HCT116 (cell line): ENCODE data around the gene CSRP1. TPM values are rescaled to one million over a fixed set of nuclear protein-coding genes. Genes with fewer than 3 reads are reported as not detected.

ENCODE experiments used
- ATAC-seq: fragments of 200-7000 bp; cut with Tn5 transposase; 2 replicates; pipeline ENCODE4 v1.9.1; 2020; ENCODE audit warnings: mild to moderate bottlenecking, moderate library complexity
- BruUV-seq: library from RNA; stranded (reverse); fragments of 400-500 nt; replicated peaks from 2 replicates; lab custom pipeline; 2021; lab: Mats Ljungman, UMichigan
- CTCF ChIA-PET: fragments of 300-600 bp; sonication (Branson Sonifier 250); formaldehyde crosslinking; loops from one replicate; lab custom pipeline; 2021; ENCODE audit warnings: antibody characterized with exemption; lab: Charles Lee
- POLR2A ChIA-PET: fragments of 300-600, 350-600 bp; sonication (Branson Sonifier 250); formaldehyde crosslinking; loops from one replicate; lab custom pipeline; 2021; ENCODE audit warnings: antibody characterized with exemption; lab: Charles Lee
- RAD21 ChIA-PET, 2 experiments: fragments of 300-600 bp; sonication (Branson Sonifier 250); formaldehyde crosslinking; loops; one replicate each; lab custom pipeline; 2023; ENCODE audit warnings: low total read pairs in 2 of 2; ENCODE audit not compliant: uncharacterized antibody in 2 of 2, unreplicated experiment in 2 of 2, low non-redundant PET in 1 of 2; lab: Charles Lee
- DNase-seq: peaks from one replicate; pipeline ENCODE4 v3.0.0-alpha.2; 2010; ENCODE audit warnings: low read depth, low spot score
- H2AFZ ChIP-seq: fragments of 200-600 bp; shearing (Covaris generic), sonication (generic); 2 replicates; pipeline ENCODE4 v1.6.1; 2017; ENCODE audit warnings: low read depth, mixed run types, mixed read lengths, antibody characterized with exemption, low read length; ENCODE audit not compliant: poor library complexity, severe bottlenecking
- H3K27ac ChIP-seq: 2 replicates; pipeline ENCODE4 v1.5.1; 2012; ENCODE audit warnings: low read depth, low read length
- H3K27me3 ChIP-seq: fragments of 200-600 bp; sonication (generic); 2 replicates; pipeline ENCODE4 v1.6.1; 2016; ENCODE audit warnings: mixed run types, low read length, mixed read lengths; ENCODE audit not compliant: insufficient read depth
- H3K36me3 ChIP-seq, 2 experiments: fragments of 200-500 bp in 1 of 2; fragments of 200-600 bp in 1 of 2; sonication (Bioruptor generic) in 1 of 2; sonication (generic) in 1 of 2; 2 replicates each; pipeline versions ENCODE4 v1.5.1 to v1.6.1; 2014 to 2016; ENCODE audit warnings: low read length in 2 of 2, inconsistent platforms in 1 of 2, mixed read lengths in 1 of 2, mixed run types in 1 of 2; ENCODE audit not compliant: insufficient read depth in 2 of 2, control insufficient read depth in 1 of 2
- H3K4me1 ChIP-seq, 2 experiments: fragments of 200-600 bp in 1 of 2; sonication (generic) in 1 of 2; 2 replicates each; pipeline versions ENCODE4 v1.5.1 to v1.6.1; 2012 to 2017; ENCODE audit warnings: low read length in 2 of 2, inconsistent platforms in 1 of 2, mild to moderate bottlenecking in 1 of 2, mixed read lengths in 1 of 2, mixed run types in 1 of 2, moderate library complexity in 1 of 2; ENCODE audit not compliant: insufficient read depth in 2 of 2, control insufficient read depth in 1 of 2
- H3K4me2 ChIP-seq: fragments of 200-600 bp; sonication (generic); 2 replicates; pipeline ENCODE4 v1.6.1; 2017; ENCODE audit warnings: mixed run types, low read length, mixed read lengths
- H3K4me3 ChIP-seq, 2 experiments: fragments of 200-600 bp in 1 of 2; sonication (generic) in 1 of 2; replicated peaks in 1 of 2; 2 replicates each; pipeline ENCODE4 v1.5.1; 2011 to 2016; ENCODE audit warnings: low read length in 2 of 2, control low read depth in 1 of 2, low read depth in 1 of 2, mild to moderate bottlenecking in 1 of 2, mixed read lengths in 1 of 2, mixed run types in 1 of 2
- H3K79me2 ChIP-seq: fragments of 200-600 bp; sonication (generic); 2 replicates; pipeline ENCODE4 v1.6.1; 2017; ENCODE audit warnings: mild to moderate bottlenecking, mixed run types, low read length, moderate library complexity, mixed read lengths; ENCODE audit not compliant: insufficient read depth
- H3K9ac ChIP-seq: fragments of 200-600 bp; sonication (generic); 2 replicates; pipeline ENCODE4 v1.6.1; 2016; ENCODE audit warnings: low read length, mixed read lengths
- H3K9me2 ChIP-seq: fragments of 200-600 bp; sonication (generic), shearing (Covaris generic); 2 replicates; pipeline ENCODE4 v1.6.1; 2017; ENCODE audit warnings: mixed run types, mild to moderate bottlenecking, moderate library complexity; ENCODE audit not compliant: insufficient read depth
- H3K9me3 ChIP-seq, 2 experiments: fragments of 200-500 bp in 1 of 2; fragments of 200-600 bp in 1 of 2; sonication (Bioruptor generic) in 1 of 2; sonication (generic) in 1 of 2; 2 replicates each; pipeline ENCODE4 v1.6.1; 2014 to 2017; ENCODE audit warnings: low read length in 2 of 2, mixed read lengths in 2 of 2, inconsistent platforms in 1 of 2, low read depth in 1 of 2, mild to moderate bottlenecking in 1 of 2, mixed run types in 1 of 2, moderate library complexity in 1 of 2; ENCODE audit not compliant: control insufficient read depth in 1 of 2, insufficient read depth in 1 of 2
- H4K20me1 ChIP-seq: fragments of 200-600 bp; sonication (generic), shearing (Covaris generic); 2 replicates; pipeline ENCODE4 v1.6.1; 2017; ENCODE audit warnings: mixed run types, mild to moderate bottlenecking, moderate library complexity; ENCODE audit not compliant: insufficient read depth
- EZH2phosphoT487 ChIP-seq: fragments of 200-600 bp; IDR thresholded peaks from 2 replicates; pipeline ENCODE4 v1.6.1; 2018; ENCODE audit warnings: antibody characterized with exemption, borderline replicate concordance
- FOSL1 ChIP-seq: IDR thresholded peaks from 2 replicates; pipeline ENCODE4 v1.6.1; 2012; ENCODE audit warnings: low read depth
- JUND ChIP-seq: IDR thresholded peaks from 2 replicates; pipeline ENCODE4 v1.6.1; 2012
- POLR2A ChIP-seq: IDR thresholded peaks from 2 replicates; pipeline ENCODE4 v1.7.0; 2011; ENCODE audit warnings: borderline replicate concordance; ENCODE audit not compliant: insufficient read depth, insufficient read length; ENCODE audit errors: extremely low read depth
- RAD21 ChIP-seq: IDR thresholded peaks from 2 replicates; pipeline ENCODE4 v1.6.1; 2012; ENCODE audit warnings: low read depth, mild to moderate bottlenecking
- SIN3A ChIP-seq: IDR thresholded peaks from 2 replicates; pipeline ENCODE4 v1.6.1; 2012; ENCODE audit warnings: low read depth
- SP1 ChIP-seq: IDR thresholded peaks from 2 replicates; pipeline ENCODE4 v1.6.1; 2012; ENCODE audit warnings: low read depth
- SRF ChIP-seq: IDR thresholded peaks from 2 replicates; pipeline ENCODE4 v1.6.1; 2012; ENCODE audit warnings: low read depth
- ZFX ChIP-seq: fragments of 450-650 bp; IDR thresholded peaks from 2 replicates; pipeline ENCODE4 v1.6.1; 2017
- ZNF274 ChIP-seq: fragments of 200-500 bp; sonication (Bioruptor generic); IDR thresholded peaks from 2 replicates; pipeline ENCODE4 v1.6.1; 2014; ENCODE audit warnings: mild to moderate bottlenecking, low read depth, low read length, inconsistent platforms
- intact Hi-C: fragments of 100-400 bp; cut with micrococcal nuclease; formaldehyde crosslinking; loops from 2 replicates; pipeline ENCODE4 v1.10.0; 2022
- total RNA-seq: library from RNA; stranded (reverse); gene quantifications from one replicate; pipeline ENCODE4 v1.2.1, GENCODE V29; 2021; ENCODE audit not compliant: unreplicated experiment
- TF ChIP-seq, protein P1 (sequence below): IDR thresholded peaks from 2 replicates; pipeline ENCODE4 v1.6.1; 2012
- TF ChIP-seq, protein P2 (sequence below): IDR thresholded peaks from 2 replicates; pipeline ENCODE4 v1.6.1; 2011; ENCODE audit warnings: mild to moderate bottlenecking, low read length, moderate library complexity; ENCODE audit not compliant: insufficient replicate concordance; ENCODE audit errors: extremely low read depth
- TF ChIP-seq, protein P3 (sequence below), 3 experiments: fragments of 200-600 bp in 1 of 3; sonication (generic) in 1 of 3; IDR thresholded peaks in 2 of 3; conservative IDR thresholded peaks in 1 of 3; 2 replicates each; pipeline ENCODE4 v1.5.1; 2012 to 2017; ENCODE audit warnings: low read depth in 2 of 3, low read length in 2 of 3, antibody characterized with exemption in 1 of 3, borderline replicate concordance in 1 of 3, control low read depth in 1 of 3, mild to moderate bottlenecking in 1 of 3, mixed read lengths in 1 of 3, mixed run types in 1 of 3, moderate library complexity in 1 of 3; ENCODE audit not compliant: insufficient read depth in 1 of 3

Gene CSRP1
- total RNA-seq, 1 experiment from 2014 or later, result 51.7 TPM

DNA sequence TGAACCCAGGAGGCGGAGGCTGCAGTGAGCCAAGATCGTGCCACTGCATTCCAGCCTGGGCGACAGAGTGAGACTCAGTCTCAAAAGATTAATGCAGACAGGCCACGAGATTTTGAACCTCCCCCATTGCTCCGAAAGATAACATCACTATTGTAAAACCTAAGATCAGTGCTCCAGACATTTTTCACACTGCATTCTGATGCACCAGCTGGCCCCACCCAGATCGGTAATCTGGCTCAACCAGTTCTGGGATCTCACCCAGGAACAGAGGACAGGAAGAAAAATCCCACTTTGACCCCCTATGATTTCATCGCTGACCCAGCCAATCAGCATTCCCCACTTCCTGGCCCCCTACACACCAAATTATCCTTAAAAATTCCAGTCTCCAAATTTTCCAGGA, 10.7 kb upstream of the CSRP1 start:
- TF ChIP-seq JUND, result 0 out of 2 replicates have a peak, but pooled peaks have one; percentile 6
- no peak for TF ChIP-seq RAD21
- no peak for TF ChIP-seq SRF
- no peak for TF ChIP-seq ZFX
- TF ChIP-seq SP1, result peak; percentile 34; the same call in 1 of the 2 replicates
- POLR2A ChIA-PET, result interaction anchor here (1.2 kb wide), 1 partner anchor 37 kb away, joined by 3 read pairs; no protein-coding TSS in a partner anchor
- Histone ChIP-seq H3K9me3 (no peaks in the 10 kb centered on the region), H3K36me3 (no peaks in the 10 kb centered on the region), H3K79me2 (no peaks in the 10 kb centered on the region), H3K9ac (no peak overlapping the region), H4K20me1 (no peaks in the 10 kb centered on the region), H2AFZ (no peak overlapping the region), H3K4me2 (peak overlapping the region; percentile 50), H3K27ac (0 out of 2 replicates have a peak overlapping the region, but pooled peaks have one; percentile 2), H3K4me1 (peaks cover 17 to 29% of the 10 kb centered on the region in 2 experiments; a peak in 3 of 4 replicates), H3K4me3 (no peak overlapping the region), H3K27me3 (no peaks in the 10 kb centered on the region), H3K9me2 (no peaks in the 10 kb centered on the region)
- RAD21 ChIA-PET, result no interaction called here
- intact Hi-C loops, result no loop called here
- DNase-seq (no peak), ATAC-seq (no peak; the same call in 1 of the 2 replicates)
- no TSS peak for BruUV-seq
- CTCF ChIA-PET, result interaction anchor here (1.6 to 8.8 kb wide), 2 partner anchors 13 to 35 kb away, joined by 3 to 194 read pairs; no protein-coding TSS in a partner anchor

DNA sequence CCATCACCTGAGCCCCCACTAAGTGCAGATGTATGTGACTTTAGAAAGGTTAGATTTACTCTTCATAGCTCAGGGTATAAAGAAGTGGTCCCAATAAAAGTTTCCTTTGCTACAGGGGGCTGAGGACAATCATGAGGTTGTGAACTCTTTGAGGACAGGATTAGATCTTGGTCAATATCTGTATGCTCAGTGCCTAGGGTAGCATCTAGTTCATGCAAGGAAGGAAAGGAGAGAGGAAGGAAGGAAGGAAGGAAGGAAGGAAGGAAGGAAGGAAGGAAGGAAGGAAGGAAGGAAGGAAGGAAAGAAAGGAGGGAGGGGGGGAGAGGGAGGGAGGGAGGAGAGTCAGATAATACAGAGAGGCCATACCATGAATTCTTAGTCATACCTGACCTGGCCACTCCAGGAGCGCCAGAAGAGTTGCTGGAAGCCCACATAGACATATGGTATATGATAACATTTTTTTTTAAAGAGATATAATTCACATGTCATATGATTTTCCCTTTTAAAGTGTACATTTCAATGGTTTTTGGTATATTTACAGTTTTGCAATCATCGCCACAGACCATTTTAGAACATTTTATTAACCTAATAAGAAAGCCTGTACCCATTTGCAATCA, 9.7 kb upstream of the CSRP1 start:
- Histone ChIP-seq H2AFZ (no peak overlapping the region), H3K9me2 (no peaks in the 10 kb centered on the region), H3K4me1 (peaks cover 18 to 36% of the 10 kb centered on the region in 2 experiments; a peak in 3 of 4 replicates), H3K27ac (no peak overlapping the region), H3K9ac (no peak overlapping the region), H4K20me1 (no peaks in the 10 kb centered on the region), H3K4me3 (no peak overlapping the region), H3K9me3 (no peaks in the 10 kb centered on the region), H3K27me3 (no peaks in the 10 kb centered on the region), H3K4me2 (peak overlapping the region; percentile 50; the same call in 1 of the 2 replicates), H3K36me3 (no peaks in the 10 kb centered on the region), H3K79me2 (no peaks in the 10 kb centered on the region)
- POLR2A ChIA-PET, result interaction anchor here (1.3 kb wide), 1 partner anchor 10 kb away, joined by 4 read pairs; the partner anchor contains the start of gene CSRP1
- ATAC-seq, result no peak
- RAD21 ChIA-PET, result no interaction called here
- BruUV-seq, result no TSS peak
- CTCF ChIA-PET, result interaction anchor here (1.3 to 8.8 kb wide), 5 partner anchors 9 to 80 kb away, joined by 3 to 194 read pairs (median 4); partner anchors contain the start of gene CSRP1
- no peak for DNase-seq
- intact Hi-C loops, result no loop called here
- TF ChIP-seq FOSL1 (no peak), SIN3A (no peak), POLR2A (no peak), ZNF274 (no peak), EZH2phosphoT487 (no peak)
- TF ChIP-seq, protein P1, sequence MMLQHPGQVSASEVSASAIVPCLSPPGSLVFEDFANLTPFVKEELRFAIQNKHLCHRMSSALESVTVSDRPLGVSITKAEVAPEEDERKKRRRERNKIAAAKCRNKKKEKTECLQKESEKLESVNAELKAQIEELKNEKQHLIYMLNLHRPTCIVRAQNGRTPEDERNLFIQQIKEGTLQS, result no peak
- TF ChIP-seq, protein P2, sequence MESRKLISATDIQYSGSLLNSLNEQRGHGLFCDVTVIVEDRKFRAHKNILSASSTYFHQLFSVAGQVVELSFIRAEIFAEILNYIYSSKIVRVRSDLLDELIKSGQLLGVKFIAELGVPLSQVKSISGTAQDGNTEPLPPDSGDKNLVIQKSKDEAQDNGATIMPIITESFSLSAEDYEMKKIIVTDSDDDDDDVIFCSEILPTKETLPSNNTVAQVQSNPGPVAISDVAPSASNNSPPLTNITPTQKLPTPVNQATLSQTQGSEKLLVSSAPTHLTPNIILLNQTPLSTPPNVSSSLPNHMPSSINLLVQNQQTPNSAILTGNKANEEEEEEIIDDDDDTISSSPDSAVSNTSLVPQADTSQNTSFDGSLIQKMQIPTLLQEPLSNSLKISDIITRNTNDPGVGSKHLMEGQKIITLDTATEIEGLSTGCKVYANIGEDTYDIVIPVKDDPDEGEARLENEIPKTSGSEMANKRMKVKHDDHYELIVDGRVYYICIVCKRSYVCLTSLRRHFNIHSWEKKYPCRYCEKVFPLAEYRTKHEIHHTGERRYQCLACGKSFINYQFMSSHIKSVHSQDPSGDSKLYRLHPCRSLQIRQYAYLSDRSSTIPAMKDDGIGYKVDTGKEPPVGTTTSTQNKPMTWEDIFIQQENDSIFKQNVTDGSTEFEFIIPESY, result no peak
- TF ChIP-seq, protein P3, sequence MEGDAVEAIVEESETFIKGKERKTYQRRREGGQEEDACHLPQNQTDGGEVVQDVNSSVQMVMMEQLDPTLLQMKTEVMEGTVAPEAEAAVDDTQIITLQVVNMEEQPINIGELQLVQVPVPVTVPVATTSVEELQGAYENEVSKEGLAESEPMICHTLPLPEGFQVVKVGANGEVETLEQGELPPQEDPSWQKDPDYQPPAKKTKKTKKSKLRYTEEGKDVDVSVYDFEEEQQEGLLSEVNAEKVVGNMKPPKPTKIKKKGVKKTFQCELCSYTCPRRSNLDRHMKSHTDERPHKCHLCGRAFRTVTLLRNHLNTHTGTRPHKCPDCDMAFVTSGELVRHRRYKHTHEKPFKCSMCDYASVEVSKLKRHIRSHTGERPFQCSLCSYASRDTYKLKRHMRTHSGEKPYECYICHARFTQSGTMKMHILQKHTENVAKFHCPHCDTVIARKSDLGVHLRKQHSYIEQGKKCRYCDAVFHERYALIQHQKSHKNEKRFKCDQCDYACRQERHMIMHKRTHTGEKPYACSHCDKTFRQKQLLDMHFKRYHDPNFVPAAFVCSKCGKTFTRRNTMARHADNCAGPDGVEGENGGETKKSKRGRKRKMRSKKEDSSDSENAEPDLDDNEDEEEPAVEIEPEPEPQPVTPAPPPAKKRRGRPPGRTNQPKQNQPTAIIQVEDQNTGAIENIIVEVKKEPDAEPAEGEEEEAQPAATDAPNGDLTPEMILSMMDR (IDR thresholded peaks at IDR 0.05 in 2 of 3, conservative IDR thresholded peaks at IDR 0.05 in 1 of 3; ENCODE audit: borderline replicate concordance in 1 of 3, insufficient read depth in 1 of 3, low read depth in 2 of 3, low read length in 2 of 3), result no peak
